Calu3 (cell line): ENCODE measurements around the gene WDFY2. TPM values are rescaled to one million over a fixed set of nuclear protein-coding genes. Genes with fewer than 3 reads are reported as not detected.

ENCODE experiments used
- BruUV-seq: library from RNA; stranded (reverse); fragments of 400-500 nt; replicated peaks from 2 replicates; lab custom pipeline; 2021; lab: Mats Ljungman, UMichigan
- CTCF ChIA-PET: fragments of 300-600 bp; sonication (Branson Sonifier 250); formaldehyde crosslinking; loops from one replicate; lab custom pipeline; 2022; ENCODE audit warnings: antibody characterized with exemption; lab: Charles Lee
- DNase-seq: peaks from one replicate; pipeline ENCODE4 v3.0.0; 2022
- H3K27ac Mint-ChIP-seq: one replicate; pipeline ENCODE4 v1.8.0; 2022; ENCODE audit warnings: mixed read lengths; ENCODE audit not compliant: unreplicated experiment
- H3K27me3 Mint-ChIP-seq: one replicate; pipeline ENCODE4 v1.8.0; 2022; ENCODE audit warnings: mixed read lengths; ENCODE audit not compliant: unreplicated experiment
- H3K36me3 Mint-ChIP-seq: one replicate; pipeline ENCODE4 v1.8.0; 2022; ENCODE audit warnings: mild to moderate bottlenecking, moderate library complexity, mixed read lengths; ENCODE audit not compliant: insufficient read depth, unreplicated experiment
- H3K4me1 Mint-ChIP-seq: one replicate; pipeline ENCODE4 v1.8.0; 2022; ENCODE audit warnings: mild to moderate bottlenecking, low read depth, mixed read lengths; ENCODE audit not compliant: unreplicated experiment
- H3K4me3 Mint-ChIP-seq: one replicate; pipeline ENCODE4 v1.8.0; 2022; ENCODE audit warnings: mild to moderate bottlenecking, low read depth, moderate library complexity, mixed read lengths; ENCODE audit not compliant: unreplicated experiment
- H3K9me3 Mint-ChIP-seq: one replicate; pipeline ENCODE4 v1.8.0; 2022; ENCODE audit warnings: low read depth, mixed read lengths; ENCODE audit not compliant: unreplicated experiment
- intact Hi-C: fragments of 100-400 bp; cut with micrococcal nuclease; formaldehyde crosslinking; loops from one replicate; pipeline ENCODE4 v1.10.0; 2022; ENCODE audit not compliant: unreplicated experiment
- total RNA-seq: library from RNA; stranded (reverse); gene quantifications from 2 replicates; pipeline ENCODE4 v1.2.3, GENCODE V29; 2022
- TF ChIP-seq, protein P1 (sequence below): fragments of 200-600 bp; IDR thresholded peaks from one replicate; pipeline ENCODE4 v1.8.0; 2022; ENCODE audit warnings: antibody characterized with exemption; ENCODE audit not compliant: unreplicated experiment

WDFY2 gene
- total RNA-seq, 1 experiment from 2014 or later: 5.9 TPM

DNA sequence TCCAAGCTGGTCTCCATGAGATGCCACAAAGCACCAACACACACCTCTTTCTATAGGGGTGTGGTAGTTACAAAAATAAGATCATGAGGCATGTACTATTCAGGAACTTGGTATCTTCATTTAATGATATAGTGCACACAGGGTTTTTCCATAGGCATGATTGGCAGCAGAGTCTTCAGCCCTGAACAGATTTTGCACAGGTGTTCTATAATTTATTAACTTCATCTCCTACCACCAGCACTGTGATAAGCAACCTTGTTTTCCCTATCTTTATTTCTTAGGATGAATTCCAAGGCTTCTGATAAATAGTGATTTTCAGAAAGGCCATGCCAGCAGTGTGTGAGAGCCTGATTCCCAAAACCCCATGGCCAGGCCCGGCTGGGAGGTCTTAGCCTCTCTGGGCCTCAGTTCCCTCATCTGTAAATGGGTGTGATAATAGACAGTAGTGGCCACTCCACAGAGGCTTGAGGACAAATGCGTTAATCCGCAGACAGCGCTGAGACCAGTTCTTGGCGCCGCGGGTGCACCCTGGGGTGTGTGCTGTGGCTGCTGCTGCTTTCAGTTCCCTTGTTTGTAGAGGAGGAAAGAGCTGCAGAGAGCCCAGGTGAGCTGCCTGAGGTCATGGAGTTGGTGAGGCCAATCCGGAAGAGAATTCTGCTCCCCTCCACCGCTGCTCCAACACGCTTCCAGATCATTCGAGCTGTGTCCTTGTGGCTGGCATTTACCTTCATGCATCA is 186.6 kb downstream of the WDFY2 start:
- intact Hi-C loops: no loop called here
- TF ChIP-seq, protein P1, sequence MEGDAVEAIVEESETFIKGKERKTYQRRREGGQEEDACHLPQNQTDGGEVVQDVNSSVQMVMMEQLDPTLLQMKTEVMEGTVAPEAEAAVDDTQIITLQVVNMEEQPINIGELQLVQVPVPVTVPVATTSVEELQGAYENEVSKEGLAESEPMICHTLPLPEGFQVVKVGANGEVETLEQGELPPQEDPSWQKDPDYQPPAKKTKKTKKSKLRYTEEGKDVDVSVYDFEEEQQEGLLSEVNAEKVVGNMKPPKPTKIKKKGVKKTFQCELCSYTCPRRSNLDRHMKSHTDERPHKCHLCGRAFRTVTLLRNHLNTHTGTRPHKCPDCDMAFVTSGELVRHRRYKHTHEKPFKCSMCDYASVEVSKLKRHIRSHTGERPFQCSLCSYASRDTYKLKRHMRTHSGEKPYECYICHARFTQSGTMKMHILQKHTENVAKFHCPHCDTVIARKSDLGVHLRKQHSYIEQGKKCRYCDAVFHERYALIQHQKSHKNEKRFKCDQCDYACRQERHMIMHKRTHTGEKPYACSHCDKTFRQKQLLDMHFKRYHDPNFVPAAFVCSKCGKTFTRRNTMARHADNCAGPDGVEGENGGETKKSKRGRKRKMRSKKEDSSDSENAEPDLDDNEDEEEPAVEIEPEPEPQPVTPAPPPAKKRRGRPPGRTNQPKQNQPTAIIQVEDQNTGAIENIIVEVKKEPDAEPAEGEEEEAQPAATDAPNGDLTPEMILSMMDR: no peak
- no TSS peak for BruUV-seq
- no peak for DNase-seq
- Mint-ChIP-seq H3K4me1 (no peaks in the 10 kb centered on the region), H3K9me3 (no peaks in the 10 kb centered on the region), H3K27ac (no peak overlapping the region), H3K36me3 (peaks cover 7% of the 10 kb centered on the region), H3K27me3 (no peaks in the 10 kb centered on the region), H3K4me3 (no peak overlapping the region)
- CTCF ChIA-PET: no interaction called here

DNA sequence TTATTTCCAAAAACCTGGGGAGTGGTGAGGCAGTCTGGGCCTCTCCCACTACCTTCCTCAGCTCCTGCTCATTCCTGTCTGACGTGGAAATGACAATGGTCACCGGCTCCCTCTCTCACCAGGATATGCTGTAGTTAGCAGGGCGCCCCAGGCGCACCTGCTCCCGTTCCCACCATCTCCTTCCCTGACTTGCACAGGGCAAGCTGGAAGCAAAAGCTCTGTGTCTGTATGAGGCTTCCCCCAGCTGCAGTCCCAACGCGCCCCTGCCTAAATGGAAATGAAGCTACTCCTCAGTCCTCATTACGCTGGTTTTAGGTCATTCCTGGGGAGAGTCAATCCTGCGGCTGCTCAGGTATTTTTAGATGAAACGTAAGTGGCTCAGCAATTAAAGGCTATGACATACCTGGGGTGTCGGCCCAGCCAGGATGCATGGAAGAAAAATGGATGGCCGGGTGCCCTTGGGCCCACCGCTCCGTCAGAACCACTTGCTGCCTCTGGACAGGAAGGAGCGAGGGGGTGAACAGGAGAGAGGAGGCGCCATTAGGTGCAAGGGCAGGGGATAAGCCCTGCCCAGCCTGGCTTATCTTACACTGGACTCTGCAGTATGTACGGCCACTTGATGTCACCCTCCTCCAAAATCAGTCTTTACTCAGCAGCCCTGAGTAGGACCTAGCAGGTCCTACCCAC is 187.3 kb downstream of the WDFY2 start:
- TF ChIP-seq, protein P1: no peak
- H3K27me3 Mint-ChIP-seq: no peaks in the 10 kb centered on the region
- intact Hi-C loops: no loop called here
- H3K9me3 Mint-ChIP-seq: no peaks in the 10 kb centered on the region
- DNase-seq: no peak
- no peak overlapping the region for H3K27ac Mint-ChIP-seq
- BruUV-seq: no TSS peak
- CTCF ChIA-PET: no interaction called here
- no peaks in the 10 kb centered on the region for H3K4me1 Mint-ChIP-seq
- no peak overlapping the region for H3K4me3 Mint-ChIP-seq
- peaks cover 7% of the 10 kb centered on the region for H3K36me3 Mint-ChIP-seq

DNA sequence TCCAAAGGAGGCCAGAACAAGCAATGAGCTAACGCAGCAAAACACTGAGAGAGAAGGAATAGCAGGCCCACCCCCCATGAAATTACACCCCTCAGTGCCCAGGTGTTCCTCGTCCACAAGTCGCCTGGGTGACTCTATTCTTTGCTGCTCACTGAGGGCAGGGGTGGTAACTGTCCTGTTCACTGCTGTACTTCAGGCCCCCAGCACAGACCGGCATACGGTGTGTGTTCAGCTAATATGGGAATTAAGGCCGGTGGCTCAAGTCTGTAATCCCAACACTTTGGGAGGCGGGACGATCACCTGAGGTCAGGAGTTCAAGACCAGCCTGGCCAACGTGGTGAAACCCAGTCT is 187.8 kb downstream of the WDFY2 start:
- H3K27ac Mint-ChIP-seq: no peak overlapping the region
- H3K4me1 Mint-ChIP-seq: no peaks in the 10 kb centered on the region
- no peak for DNase-seq
- no peaks in the 10 kb centered on the region for H3K27me3 Mint-ChIP-seq
- H3K9me3 Mint-ChIP-seq: no peaks in the 10 kb centered on the region
- TF ChIP-seq, protein P1: no peak
- intact Hi-C loops: no loop called here
- BruUV-seq: no TSS peak
- CTCF ChIA-PET: no interaction called here
- H3K4me3 Mint-ChIP-seq: no peak overlapping the region
- H3K36me3 Mint-ChIP-seq: peaks cover 7% of the 10 kb centered on the region

DNA sequence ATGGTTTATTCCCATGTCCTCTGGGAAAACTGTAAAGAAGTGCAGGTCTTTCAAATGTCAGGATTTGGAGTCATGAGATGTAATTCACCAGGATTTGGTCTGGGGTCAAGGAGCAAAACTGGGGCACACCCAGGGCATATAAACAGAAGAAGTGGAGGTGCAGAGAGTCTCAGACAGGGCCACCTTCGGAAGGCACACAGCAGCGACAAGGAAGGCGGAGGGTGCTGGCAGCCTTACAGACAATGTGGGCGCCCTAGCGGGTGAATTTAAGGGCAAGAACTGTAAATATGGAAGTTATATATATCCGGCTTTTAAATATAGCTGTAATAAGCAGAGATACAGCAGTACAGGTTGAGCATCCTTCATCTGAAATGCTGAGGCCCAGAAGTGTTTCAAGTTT is 188.5 kb downstream of the WDFY2 start:
- Mint-ChIP-seq H3K4me3 (no peak overlapping the region), H3K9me3 (no peaks in the 10 kb centered on the region), H3K4me1 (no peaks in the 10 kb centered on the region), H3K27me3 (no peaks in the 10 kb centered on the region), H3K27ac (no peak overlapping the region), H3K36me3 (peaks cover 7% of the 10 kb centered on the region)
- intact Hi-C loops: no loop called here
- TF ChIP-seq, protein P1: no peak
- DNase-seq: no peak
- BruUV-seq: no TSS peak
- CTCF ChIA-PET: no interaction called here
